ENCODE results near the gene KAZN.

The KAZN gene

DNA sequence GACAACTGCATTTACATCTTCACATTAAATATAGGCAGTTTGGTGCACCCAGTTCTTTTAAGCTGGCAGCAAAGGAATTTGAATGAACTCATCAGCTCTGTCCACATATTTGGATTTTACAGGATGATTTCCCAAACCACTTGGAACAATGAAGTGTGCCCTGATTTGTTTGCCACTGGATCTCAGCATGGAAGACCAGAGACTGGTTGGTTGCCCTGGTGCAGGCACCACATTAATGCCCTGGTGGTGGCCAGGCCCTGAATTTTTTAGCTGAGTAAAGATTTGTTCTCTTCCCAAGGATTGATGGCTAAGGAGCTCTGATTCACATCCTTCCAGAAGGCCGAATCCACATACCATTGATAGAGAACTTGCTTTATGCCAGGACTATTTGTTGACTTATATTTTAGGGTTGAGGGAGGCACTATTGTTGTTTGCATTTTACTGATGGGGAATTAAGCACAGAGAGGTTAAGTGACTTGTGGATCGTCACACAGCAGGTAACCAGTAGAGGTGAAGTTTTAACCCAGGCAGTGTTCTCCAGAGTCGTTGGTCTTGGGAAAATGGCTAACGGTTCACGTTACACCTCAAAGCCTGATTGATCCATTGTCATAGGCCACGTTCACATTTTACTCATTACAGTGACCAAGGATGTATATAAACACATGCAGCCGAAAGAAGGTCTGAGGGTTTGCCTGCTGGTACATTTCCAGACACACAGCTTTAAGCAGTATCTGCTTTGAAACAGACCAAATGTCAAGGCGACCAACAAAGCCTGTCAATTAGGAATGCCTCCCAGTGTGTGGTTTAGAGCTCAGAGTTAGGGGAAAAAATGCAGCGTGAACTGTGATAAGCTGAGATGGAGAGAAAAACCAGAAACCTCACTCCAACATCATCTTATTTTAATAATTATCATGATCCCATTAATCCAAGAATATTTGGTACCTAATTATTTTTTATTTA, 50.7 kb downstream of the KAZN start:
- DNase-seq: no peak

DNA sequence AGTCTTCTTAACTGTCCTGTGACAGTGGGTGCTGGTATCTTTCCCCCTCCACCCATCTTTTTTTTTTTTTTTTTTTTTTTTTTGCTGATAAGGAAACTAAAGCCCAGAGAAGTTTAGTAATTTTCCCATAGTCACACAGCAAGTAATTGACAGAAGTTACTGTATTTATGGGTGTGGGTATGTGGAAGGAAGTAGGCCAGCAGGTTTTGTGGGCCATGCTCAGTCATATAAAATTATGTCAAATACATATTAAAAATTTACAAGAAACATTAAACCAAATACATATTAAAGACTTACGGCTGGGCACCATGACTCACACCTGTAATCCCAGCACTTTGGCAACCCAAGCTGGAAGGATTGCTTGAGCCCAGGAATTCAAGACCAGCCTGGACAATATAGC, 51.5 kb downstream of the KAZN start:
- no peak for DNase-seq

- no peak for DNase-seq
These were observed 52.5 kb downstream of the KAZN start for GRCh38 chr1:14650951-14651350.

GRCh38 chr1:14652840-14653239, 54.4 kb downstream of the KAZN start:
- DNase-seq: no peak

DNA sequence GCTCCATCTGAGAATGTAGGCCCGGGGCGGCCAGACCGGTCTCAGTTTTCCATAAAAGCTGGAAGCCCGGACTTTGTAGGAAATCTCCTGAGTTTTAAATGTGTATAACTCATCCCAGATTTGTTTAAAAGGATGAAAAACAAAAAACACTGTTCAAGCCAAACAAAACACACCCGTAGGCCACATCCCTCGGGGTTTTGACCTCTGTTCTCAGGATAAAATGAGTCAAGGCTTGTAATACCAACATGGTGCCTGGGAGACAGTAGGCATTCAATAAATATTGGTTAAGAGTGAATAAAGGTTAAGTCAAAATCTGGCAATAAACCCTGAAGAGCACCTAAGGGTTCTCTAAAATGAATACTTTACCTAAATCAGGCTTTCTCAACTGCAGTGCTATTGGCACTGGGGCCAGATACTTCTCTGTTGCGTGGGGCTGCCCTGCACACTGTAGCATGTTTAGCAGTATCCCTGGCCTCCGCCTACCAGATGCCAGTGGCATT, 55.0 kb downstream of the KAZN start:
- DNase-seq: no peak

DNA sequence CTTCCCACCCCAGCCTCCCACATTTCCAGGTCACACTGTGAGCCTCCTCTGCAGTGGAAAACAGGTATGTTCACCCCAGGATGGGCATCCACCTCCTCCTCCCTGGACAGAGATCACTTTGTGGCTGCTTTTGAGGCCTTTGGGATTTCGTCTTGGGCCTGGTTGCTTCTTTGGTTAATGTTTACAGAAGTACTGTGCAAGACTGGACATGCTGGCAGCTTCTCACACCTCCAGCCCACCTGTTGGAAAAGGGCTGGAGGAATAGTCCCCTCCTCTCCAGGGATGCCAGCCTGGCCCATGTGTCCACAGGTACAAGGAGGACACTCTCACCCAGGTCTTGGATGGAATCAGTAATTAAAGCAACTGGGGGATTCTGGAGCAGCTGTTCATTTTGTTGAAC, 56.1 kb downstream of the KAZN start:
- DNase-seq: no peak

GRCh38 chr1:14655385-14655784, 56.9 kb downstream of the KAZN start:
- DNase-seq: no peak

DNA sequence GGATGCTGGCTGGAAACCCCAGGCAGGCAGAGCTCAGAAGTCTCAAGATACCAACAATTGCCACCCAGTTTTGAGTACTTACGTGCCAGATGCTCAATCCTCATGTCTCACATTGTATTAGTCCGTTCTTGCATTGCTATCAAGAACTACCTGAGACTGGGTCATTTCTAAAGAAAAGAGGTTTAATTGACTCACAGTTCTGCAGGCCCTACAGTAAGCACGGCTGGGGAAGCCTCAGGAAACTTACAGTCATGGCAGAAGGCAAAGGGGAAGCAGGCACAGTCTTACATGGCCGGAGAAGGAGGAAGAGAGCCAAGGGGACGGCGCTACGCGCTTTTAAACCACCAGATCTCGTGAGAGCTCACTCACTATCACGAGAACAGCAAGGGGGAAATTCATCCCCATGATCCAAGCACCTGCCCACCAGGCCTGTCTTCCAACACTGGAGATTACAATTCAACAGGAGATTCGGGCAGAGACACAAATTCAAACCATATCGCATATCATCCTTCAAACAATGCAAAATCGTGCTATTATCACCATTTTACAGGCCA, 58.0 kb downstream of the KAZN start:
- no peak for DNase-seq

DNA sequence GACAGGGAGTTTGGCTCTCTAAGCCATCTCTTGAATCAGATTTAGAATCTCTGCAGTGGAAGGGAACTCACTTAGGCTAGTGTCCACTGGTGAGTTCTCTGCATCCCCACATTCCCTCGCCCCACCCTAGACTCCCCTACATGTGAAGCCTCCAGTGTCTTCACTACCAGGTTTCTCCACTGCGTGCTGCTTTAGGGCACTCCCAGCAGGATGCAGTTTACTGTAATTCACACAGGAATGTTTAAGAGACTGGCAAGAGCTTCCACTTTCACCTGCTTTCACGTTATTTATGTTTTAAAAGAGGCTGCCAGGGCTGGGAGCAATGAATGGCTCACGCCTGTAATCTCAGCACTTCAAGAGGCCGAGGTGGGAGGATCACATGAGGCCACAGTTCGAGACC, 60.2 kb downstream of the KAZN start:
- DNase-seq: no peak

DNA sequence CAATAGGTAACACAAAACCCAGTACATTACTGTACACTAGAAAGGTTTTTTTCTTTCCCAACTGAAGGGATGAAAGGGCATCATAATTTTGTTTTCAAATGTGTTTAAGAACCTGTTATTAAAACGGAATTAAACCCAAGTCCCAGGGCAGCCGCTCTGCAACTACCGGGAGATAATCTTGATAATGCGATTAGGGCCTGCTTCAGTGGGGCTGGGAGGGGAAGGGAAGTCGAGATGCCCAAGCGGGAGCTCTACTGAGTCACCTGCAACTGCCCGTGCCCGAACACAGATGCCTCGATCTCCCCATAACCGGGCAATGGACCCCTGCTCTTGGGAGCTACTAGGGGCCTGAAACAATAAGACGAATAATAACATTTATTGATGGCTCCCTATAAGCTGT, 61.4 kb downstream of the KAZN start:
- no peak for DNase-seq

GRCh38 chr1:14660801-14661200, 62.3 kb downstream of the KAZN start:
- no peak for DNase-seq

GRCh38 chr1:14661222-14661621, 62.7 kb downstream of the KAZN start:
- DNase-seq: no peak

DNA sequence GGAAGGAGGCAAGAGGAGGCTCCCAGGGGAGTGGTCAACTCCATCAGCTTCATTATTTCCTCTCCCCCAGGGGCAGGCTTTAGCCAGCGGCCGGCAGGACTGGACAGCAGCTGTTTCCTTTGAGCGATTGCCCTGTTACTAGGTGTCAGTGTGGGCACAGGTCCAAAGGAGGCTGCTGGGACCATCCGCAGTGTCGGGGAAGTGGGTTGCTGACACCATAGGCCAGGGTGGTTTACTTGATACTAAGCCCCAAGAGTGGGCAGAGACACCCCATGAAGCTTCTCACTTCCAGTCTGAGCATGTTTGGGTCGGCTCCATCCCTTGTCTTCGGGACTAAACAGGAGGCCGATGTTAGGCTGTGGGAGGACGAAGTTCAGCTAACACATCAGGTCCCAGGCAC, 63.6 kb downstream of the KAZN start:
- no peak for DNase-seq

- no peak for DNase-seq
These were observed 65.3 kb downstream of the KAZN start for GRCh38 chr1:14663773-14664172.

GRCh38 chr1:14666373-14666772, 67.9 kb downstream of the KAZN start:
- DNase-seq: no peak

DNA sequence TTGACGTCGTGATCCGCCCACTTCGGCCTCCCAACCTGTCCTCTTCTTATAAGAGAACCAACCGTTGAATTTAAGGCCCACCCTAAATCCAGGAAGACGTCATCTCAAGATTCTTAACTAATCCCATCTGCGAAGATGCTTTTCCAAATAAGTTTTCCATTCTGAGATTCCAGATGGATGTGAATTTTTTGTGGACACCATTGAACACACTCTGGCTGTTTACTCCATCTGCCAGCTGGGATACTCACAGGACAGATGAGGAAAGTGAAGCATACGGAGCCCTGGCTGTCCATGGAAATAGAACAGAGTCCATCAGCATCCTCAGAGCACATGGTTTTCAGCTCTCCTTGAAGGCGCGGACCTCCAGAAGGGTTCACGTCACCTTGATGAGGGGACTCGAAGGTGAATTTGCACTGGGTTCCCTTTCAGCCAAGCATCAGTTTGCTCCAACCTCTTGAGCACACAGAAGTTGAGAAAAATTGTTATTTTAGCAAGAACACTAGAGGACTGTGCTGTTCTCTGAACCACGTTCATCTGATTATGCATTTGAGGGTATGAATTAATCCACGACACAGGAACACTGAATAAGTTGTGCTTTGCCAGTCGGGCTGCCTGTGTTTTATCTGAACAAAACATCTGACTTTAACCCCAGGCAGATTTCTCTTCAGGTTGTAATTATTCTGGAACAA, 68.6 kb downstream of the KAZN start:
- no peak for DNase-seq

DNA sequence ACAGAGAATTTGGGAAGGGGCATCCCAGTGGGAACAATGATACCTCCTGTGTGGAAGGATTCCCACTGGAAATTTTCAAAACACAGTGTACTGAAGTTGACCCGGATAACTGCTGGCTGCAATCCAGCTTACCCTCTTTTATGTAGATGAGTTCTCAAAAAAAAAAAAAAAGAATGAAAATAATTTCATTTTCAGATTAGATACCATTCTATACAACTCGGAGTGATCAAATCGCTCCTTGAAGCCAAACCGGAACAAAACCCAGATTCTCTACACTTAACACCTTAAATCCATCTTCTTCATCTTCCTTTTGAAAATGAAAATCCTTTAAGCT, 69.1 kb downstream of the KAZN start:
- DNase-seq: no peak

DNA sequence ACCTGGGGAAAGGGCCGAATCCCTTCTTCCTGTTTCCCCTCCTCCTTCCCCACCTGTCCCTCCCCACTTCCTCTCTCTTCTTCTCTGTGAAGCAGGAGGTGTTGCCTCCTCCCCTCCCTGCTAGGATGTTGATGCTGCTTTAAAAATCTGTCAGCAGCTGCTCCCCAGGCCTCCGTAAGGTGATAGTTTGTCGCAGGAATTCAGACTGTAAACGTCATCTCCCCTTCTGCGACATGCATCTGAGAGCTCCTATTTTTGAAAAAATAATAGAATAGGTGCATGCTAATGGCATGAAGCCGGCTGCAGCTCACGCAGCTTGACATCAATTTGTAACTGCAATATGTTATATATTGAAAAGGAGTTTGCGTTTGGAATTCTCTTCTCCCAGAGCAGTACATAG, 70.1 kb downstream of the KAZN start:
- no peak for DNase-seq

GRCh38 chr1:14672005-14672404, 73.5 kb downstream of the KAZN start:
- DNase-seq: no peak

DNA sequence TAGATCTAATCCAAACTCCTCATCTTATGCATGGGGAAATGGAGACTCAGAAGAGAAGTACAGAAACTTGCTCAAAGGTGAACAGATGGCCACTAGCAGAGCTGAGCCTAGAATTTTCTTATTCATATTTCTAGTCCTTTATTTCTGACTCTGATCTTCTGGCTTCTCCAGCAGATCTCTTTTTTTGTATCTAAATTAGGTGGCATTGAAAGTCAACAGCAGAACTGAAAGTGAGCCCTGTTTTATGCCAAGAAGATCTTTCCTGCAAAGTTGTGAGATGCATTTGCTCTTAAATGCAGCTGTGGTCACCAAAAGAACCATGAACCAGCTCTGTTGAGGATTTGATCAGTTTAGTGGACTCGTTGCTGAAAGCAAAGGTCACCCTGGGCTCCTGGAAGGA, 75.5 kb downstream of the KAZN start:
- DNase-seq: no peak

DNA sequence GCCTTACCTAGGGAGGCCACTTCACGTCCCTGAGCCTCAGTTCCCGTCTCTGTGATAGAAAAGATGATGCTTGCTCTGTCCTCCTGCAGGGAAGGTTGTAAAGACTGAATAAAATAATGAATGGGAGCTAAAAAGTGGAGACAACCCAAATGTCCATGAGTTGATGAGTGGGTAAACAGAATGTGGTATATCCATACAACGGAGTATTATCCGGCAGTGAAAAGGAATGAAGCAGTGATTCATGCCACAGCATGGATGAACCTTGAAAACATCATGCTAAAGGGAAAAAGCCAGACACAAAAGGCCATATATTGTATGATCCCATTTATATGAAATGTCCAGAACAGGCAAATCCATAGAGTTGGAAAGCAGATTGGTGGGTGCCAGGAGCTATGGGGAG, 77.9 kb downstream of the KAZN start:
- DNase-seq: no peak

DNA sequence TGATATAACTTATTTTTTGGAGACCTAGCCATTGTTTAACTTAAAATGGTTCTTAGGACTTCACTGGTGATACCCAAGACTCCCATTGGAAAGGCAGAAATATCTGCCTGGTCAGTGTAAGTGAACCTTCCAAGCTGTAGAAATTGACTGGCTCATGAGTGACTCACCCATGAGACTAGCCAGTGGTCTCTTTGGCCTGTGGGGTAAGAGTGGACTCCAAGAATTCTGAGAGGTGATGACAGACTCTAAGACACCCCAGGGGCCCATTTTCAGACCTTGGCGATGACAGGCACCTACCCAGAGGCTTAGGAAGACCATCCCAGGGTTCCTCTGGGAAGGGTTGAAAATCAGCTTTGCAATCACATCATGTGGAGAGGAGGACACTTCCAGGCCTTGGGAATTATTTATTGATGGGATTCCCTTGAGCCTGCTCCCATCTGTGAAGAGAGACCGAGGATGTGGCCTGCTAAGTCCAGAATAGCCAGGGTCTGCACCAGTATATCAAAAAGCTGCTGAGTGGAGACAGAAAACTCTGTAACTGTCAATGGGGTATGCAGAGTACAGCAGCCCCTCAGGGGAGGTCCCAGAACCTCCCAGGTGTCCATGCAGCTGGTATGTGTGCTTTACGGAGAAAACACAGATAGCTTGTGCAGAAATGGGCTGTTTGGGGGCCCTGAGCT, 78.9 kb downstream of the KAZN start:
- no peak for DNase-seq

DNA sequence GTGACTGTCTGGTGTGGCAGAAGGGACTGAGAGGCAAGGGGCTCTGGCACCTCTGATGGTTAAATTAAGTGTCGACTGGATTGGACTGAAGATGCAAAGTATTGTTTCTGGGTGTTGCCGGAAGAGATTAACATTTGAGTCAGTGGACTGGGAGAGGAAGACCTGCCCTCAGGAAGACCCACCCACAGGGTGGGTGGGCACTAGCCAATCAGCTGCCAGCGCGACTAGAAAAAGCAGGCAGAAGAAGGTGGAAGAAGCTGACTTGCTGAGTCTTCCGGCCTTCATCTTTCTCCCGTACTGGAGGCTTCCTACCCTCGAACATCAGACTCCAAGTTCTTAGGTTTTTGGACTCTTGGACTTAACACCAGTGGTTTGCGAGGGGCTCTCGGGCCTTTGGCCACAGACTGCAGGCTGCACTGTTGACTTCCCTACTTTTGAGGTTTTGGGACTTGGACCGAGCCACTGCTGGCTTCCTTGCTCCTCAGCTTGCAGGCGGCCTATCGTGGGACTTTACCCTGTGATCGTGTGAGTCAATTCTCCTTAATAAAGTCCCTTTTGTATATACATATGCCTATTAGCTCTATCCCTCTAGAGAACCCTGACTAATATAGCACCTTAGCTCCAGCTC, 79.6 kb downstream of the KAZN start:
- no peak for DNase-seq
